GM12878 (cell line): ENCODE measurements around the gene ADGRB2. TPM values are rescaled to one million over a fixed set of nuclear protein-coding genes. Genes with fewer than 3 reads are reported as not detected.

Experiments
- ATAC-seq: fragments of 200-7000 bp; cut with Tn5 transposase; 3 replicates; pipeline ENCODE4 v1.9.1; 2020; ENCODE audit warnings: mild to moderate bottlenecking, moderate library complexity
- BruUV-seq: library from RNA; stranded (reverse); fragments of 400-500 nt; replicated peaks from 2 replicates; lab custom pipeline; 2021; lab: Mats Ljungman, UMichigan
- CTCF ChIA-PET: fragments of 300-600 bp; sonication (Branson Sonifier 250); formaldehyde crosslinking; extraction: SDS; loops from one replicate; lab custom pipeline; 2021; ENCODE audit warnings: inconsistent platforms; lab: Yijun Ruan, JAX
- POLR2A ChIA-PET: fragments of 350-600 bp; formaldehyde crosslinking; extraction: SDS; loops from one replicate; lab custom pipeline; 2021; ENCODE audit warnings: inconsistent platforms; lab: Charles Lee
- RAD21 ChIA-PET: fragments of 300-600 bp; sonication (Branson Sonifier 250); formaldehyde crosslinking; loops from one replicate; lab custom pipeline; 2023; ENCODE audit warnings: antibody characterized with exemption; ENCODE audit not compliant: unreplicated experiment; lab: Charles Lee
- SMC1A ChIA-PET: fragments of 300-600 bp; sonication (Branson Sonifier 250); formaldehyde crosslinking; loops from one replicate; lab custom pipeline; 2023; ENCODE audit not compliant: unreplicated experiment, uncharacterized antibody; lab: Charles Lee
- DNase-seq: peaks from one replicate; pipeline ENCODE4 v3.0.0-alpha.2; 2011; ENCODE audit warnings: low read depth, low spot score
- FAIRE-seq: peaks from 3 replicates; lab custom pipeline; 2011; peaks lifted over from hg19 to GRCh38; lab: Jason Lieb, UNC
- H2AFZ ChIP-seq: 2 replicates; pipeline ENCODE4 v1.6.0; 2011; ENCODE audit warnings: low read depth, low read length, control low read depth; ENCODE audit not compliant: control insufficient read depth
- H3K27ac ChIP-seq: 2 replicates; pipeline ENCODE4 v1.5.1; 2011; ENCODE audit warnings: control low read depth; ENCODE audit not compliant: control insufficient read depth, insufficient read depth
- H3K27me3 ChIP-seq, 2 experiments: replicated peaks in 1 of 2; 2 replicates each; pipeline versions ENCODE4 v1.6.0 to v1.6.1; 2011; ENCODE audit warnings: low read length in 1 of 2; ENCODE audit not compliant: control insufficient read depth in 2 of 2, insufficient read depth in 2 of 2
- H3K36me3 ChIP-seq, 2 experiments: 2 replicates each; pipeline ENCODE4 v1.5.1; 2011; ENCODE audit warnings: low read length in 1 of 2; ENCODE audit not compliant: control insufficient read depth in 2 of 2, insufficient read depth in 2 of 2
- H3K4me1 ChIP-seq: 2 replicates; pipeline ENCODE4 v1.6.1; 2011; ENCODE audit warnings: mild to moderate bottlenecking, low read length, moderate library complexity, mixed read lengths; ENCODE audit not compliant: control insufficient read depth, insufficient read depth
- H3K4me2 ChIP-seq: 2 replicates; pipeline ENCODE4 v1.6.0; 2011; ENCODE audit warnings: control low read depth; ENCODE audit not compliant: control insufficient read depth, insufficient read depth
- H3K4me3 ChIP-seq: fragments of 200-600 bp; sonication (generic); 2 replicates; pipeline ENCODE4 v1.5.1; 2016
- H3K79me2 ChIP-seq: 2 replicates; pipeline ENCODE4 v1.6.0; 2011; ENCODE audit warnings: low read length; ENCODE audit not compliant: control insufficient read depth, insufficient read depth
- H3K9ac ChIP-seq: 2 replicates; pipeline ENCODE4 v1.8.0; 2011; ENCODE audit warnings: low read length, control low read depth, mixed read lengths; ENCODE audit not compliant: control insufficient read depth, insufficient read depth
- H3K9me3 ChIP-seq: replicated peaks from 3 replicates; pipeline ENCODE4 v1.5.1; 2011; ENCODE audit warnings: mild to moderate bottlenecking, low read length; ENCODE audit not compliant: control insufficient read depth, insufficient read depth
- H4K20me1 ChIP-seq: 2 replicates; pipeline ENCODE4 v1.6.0; 2011; ENCODE audit not compliant: control insufficient read depth, insufficient read depth
- PRDM15 ChIP-seq: fragments of 450-650 bp; formaldehyde crosslinking; IDR thresholded peaks from 2 replicates; pipeline ENCODE4 v1.4.0; 2020; ENCODE audit warnings: mild to moderate bottlenecking, moderate library complexity
- WGBS: methylation state at CpG from one replicate; pipeline ENCODE4 v1.1.6; 2016; ENCODE audit warnings: low lambda C conversion rate; ENCODE audit not compliant: insufficient replicate concordance, insufficient coverage; ENCODE audit errors: missing lambda C conversion rate; 5-methylcytosine and 5-hydroxymethylcytosine counted together
- in situ Hi-C: fragments of 300-500 bp; cut with MboI; formaldehyde crosslinking; loops from 9 replicates; pipeline ENCODE4 v1.14.3; 2018; ENCODE audit warnings: mixed read lengths
- intact Hi-C: fragments of 100-400 bp; cut with micrococcal nuclease; formaldehyde crosslinking; loops from one replicate; pipeline ENCODE4 v1.14.2; 2022; ENCODE audit not compliant: unreplicated experiment
- polyA plus RNA-seq, 11 experiments: library from polyadenylated mRNA; depleted of rRNA in 4 of 11; unstranded in 6 of 11; stranded (reverse) in 5 of 11; fragments of >200 nt; fragmentation: Nextera tagmentation in 4 of 11; fragmentation: Illumina TruSeq in 1 of 11; extraction: Ambion mirVana in 4 of 11; extraction: Trizol in 1 of 11; gene quantifications; 1 replicate in 1 of 11; 2 replicates in 10 of 11; pipeline versions ENCODE4 v1.2.1 to v1.2.3, GENCODE V29; 2011 to 2016; ENCODE audit warnings: inconsistent platforms in 2 of 11, missing spikeins in 2 of 11, low read depth in 1 of 11
- total RNA-seq, 4 experiments: library from RNA; depleted of rRNA in 3 of 4; stranded (reverse); fragments of >200 nt in 3 of 4; fragmentation: Illumina TruSeq in 1 of 4; extraction: Trizol in 1 of 4; gene quantifications; 2 replicates each; pipeline versions ENCODE4 v1.2.1 to v1.2.3, GENCODE V29; 2013 to 2021
- TF ChIP-seq, protein P1 (sequence below): fragments of 450-650 bp; formaldehyde crosslinking; IDR thresholded peaks from 2 replicates; pipeline ENCODE4 v1.5.0; 2022; ENCODE audit warnings: mild to moderate bottlenecking, missing genetic modification characterization

The ADGRB2 gene
- total and polyA plus RNA-seq, 10 of the 15 experiments (the other 5 are each of a cell fraction or from before 2014, with no cell fraction given), result 0.11 to 0.33 (median 0.18) TPM; not detected in 4

- RAD21 ChIA-PET, result no interaction called here
These were observed 7.6 kb downstream of the ADGRB2 start for GRCh38 chr1:31756578-31756977.

More at GRCh38 chr1:31756578-31756977, 7.6 kb downstream of the ADGRB2 start:
- in situ Hi-C loops (no loop called here), intact Hi-C loops (no loop called here)
- BruUV-seq, result no TSS peak
- no peak overlapping the region for H3K9ac ChIP-seq
- no peak overlapping the region for H3K27ac ChIP-seq
- ChIA-PET POLR2A (no interaction called here), SMC1A (no interaction called here), CTCF (no interaction called here)
- H3K9me3 ChIP-seq, result no peaks in the 10 kb centered on the region
- H3K4me3 ChIP-seq, result no peak overlapping the region
- DNase-seq (no peak), ATAC-seq (no peak), FAIRE-seq (no peak)
- 0 out of 2 replicates have a peak, but pooled peaks cover 7% of the 10 kb centered on the region for H3K4me1 ChIP-seq
- no peak overlapping the region for H2AFZ ChIP-seq
- 41% methylated on average over 13 of the region's 13 CpGs for WGBS
- no peaks in the 10 kb centered on the region for H4K20me1 ChIP-seq
- H3K4me2 ChIP-seq, result no peak overlapping the region
- TF ChIP-seq, protein P1, sequence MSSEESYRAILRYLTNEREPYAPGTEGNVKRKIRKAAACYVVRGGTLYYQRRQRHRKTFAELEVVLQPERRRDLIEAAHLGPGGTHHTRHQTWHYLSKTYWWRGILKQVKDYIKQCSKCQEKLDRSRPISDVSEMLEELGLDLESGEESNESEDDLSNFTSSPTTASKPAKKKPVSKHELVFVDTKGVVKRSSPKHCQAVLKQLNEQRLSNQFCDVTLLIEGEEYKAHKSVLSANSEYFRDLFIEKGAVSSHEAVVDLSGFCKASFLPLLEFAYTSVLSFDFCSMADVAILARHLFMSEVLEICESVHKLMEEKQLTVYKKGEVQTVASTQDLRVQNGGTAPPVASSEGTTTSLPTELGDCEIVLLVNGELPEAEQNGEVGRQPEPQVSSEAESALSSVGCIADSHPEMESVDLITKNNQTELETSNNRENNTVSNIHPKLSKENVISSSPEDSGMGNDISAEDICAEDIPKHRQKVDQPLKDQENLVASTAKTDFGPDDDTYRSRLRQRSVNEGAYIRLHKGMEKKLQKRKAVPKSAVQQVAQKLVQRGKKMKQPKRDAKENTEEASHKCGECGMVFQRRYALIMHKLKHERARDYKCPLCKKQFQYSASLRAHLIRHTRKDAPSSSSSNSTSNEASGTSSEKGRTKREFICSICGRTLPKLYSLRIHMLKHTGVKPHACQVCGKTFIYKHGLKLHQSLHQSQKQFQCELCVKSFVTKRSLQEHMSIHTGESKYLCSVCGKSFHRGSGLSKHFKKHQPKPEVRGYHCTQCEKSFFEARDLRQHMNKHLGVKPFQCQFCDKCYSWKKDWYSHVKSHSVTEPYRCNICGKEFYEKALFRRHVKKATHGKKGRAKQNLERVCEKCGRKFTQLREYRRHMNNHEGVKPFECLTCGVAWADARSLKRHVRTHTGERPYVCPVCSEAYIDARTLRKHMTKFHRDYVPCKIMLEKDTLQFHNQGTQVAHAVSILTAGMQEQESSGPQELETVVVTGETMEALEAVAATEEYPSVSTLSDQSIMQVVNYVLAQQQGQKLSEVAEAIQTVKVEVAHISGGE, result no peak
- TF ChIP-seq PRDM15 (CRISPR knock-in tag), result no peak
- H3K36me3 ChIP-seq, result no peaks in the 10 kb centered on the region
- no peaks in the 10 kb centered on the region for H3K79me2 ChIP-seq
- H3K27me3 ChIP-seq, result peaks cover 4 to 11% of the 10 kb centered on the region in 2 experiments
